ENCODE results near the gene STRIP1.

DNA sequence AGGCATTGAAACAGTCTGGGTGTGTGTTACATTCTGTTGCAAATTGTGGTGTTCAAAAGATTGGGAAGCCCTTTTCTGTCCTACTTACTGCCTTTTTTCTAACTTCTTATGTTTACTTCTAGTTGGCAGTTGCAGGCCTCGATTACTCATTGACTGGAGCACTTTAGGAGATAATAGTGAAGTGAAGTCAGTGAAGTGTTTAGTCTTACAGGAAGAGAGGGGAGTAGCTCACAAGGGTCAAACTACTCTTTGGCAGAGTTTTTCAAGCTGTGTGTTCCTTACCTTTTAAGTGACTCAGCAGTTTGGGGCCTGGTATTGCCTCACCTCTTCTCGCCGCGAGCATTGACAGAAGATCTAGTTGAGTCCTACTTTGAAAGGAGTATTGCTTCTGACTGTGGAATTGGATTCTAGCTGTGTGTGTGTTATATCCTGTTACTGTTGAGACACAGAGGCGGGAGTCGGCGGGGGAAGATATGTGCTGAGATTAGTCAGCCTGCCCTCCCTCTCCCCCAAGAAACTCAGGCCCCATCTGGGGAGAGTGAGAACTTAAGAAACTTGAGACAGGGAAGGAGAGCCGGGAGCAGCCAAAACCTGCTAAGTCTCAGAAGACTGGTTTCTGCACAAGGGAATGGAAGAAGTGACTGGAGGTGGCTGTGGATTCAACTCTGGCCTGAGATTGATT is 30.5 kb upstream of the STRIP1 start:
- TF ChIP-seq, protein P1, sequence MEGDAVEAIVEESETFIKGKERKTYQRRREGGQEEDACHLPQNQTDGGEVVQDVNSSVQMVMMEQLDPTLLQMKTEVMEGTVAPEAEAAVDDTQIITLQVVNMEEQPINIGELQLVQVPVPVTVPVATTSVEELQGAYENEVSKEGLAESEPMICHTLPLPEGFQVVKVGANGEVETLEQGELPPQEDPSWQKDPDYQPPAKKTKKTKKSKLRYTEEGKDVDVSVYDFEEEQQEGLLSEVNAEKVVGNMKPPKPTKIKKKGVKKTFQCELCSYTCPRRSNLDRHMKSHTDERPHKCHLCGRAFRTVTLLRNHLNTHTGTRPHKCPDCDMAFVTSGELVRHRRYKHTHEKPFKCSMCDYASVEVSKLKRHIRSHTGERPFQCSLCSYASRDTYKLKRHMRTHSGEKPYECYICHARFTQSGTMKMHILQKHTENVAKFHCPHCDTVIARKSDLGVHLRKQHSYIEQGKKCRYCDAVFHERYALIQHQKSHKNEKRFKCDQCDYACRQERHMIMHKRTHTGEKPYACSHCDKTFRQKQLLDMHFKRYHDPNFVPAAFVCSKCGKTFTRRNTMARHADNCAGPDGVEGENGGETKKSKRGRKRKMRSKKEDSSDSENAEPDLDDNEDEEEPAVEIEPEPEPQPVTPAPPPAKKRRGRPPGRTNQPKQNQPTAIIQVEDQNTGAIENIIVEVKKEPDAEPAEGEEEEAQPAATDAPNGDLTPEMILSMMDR (conservative IDR thresholded peaks at IDR 0.05; ENCODE audit: low read length): no peak
- no peak for TF ChIP-seq EZH2phosphoT487 (IDR thresholded peaks at IDR 0.05; ENCODE audit: borderline replicate concordance, low read depth, low read length)
